GM21390 (cell line): ENCODE measurements around the gene ADAMTS6.
"Not testable (repeated sequence)": the region's sequence is repeated elsewhere in the genome, so short reads cannot be mapped to it uniquely, and the experiment has no call there.

Experiments
- ATAC-seq: cut with Tn5 transposase; IDR thresholded peaks from one replicate; pipeline ENCODE4 v1.9.1; 2021; ENCODE audit not compliant: unreplicated experiment

Gene ADAMTS6, protein sequence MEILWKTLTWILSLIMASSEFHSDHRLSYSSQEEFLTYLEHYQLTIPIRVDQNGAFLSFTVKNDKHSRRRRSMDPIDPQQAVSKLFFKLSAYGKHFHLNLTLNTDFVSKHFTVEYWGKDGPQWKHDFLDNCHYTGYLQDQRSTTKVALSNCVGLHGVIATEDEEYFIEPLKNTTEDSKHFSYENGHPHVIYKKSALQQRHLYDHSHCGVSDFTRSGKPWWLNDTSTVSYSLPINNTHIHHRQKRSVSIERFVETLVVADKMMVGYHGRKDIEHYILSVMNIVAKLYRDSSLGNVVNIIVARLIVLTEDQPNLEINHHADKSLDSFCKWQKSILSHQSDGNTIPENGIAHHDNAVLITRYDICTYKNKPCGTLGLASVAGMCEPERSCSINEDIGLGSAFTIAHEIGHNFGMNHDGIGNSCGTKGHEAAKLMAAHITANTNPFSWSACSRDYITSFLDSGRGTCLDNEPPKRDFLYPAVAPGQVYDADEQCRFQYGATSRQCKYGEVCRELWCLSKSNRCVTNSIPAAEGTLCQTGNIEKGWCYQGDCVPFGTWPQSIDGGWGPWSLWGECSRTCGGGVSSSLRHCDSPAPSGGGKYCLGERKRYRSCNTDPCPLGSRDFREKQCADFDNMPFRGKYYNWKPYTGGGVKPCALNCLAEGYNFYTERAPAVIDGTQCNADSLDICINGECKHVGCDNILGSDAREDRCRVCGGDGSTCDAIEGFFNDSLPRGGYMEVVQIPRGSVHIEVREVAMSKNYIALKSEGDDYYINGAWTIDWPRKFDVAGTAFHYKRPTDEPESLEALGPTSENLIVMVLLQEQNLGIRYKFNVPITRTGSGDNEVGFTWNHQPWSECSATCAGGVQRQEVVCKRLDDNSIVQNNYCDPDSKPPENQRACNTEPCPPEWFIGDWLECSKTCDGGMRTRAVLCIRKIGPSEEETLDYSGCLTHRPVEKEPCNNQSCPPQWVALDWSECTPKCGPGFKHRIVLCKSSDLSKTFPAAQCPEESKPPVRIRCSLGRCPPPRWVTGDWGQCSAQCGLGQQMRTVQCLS (N-terminal part only)

DNA sequence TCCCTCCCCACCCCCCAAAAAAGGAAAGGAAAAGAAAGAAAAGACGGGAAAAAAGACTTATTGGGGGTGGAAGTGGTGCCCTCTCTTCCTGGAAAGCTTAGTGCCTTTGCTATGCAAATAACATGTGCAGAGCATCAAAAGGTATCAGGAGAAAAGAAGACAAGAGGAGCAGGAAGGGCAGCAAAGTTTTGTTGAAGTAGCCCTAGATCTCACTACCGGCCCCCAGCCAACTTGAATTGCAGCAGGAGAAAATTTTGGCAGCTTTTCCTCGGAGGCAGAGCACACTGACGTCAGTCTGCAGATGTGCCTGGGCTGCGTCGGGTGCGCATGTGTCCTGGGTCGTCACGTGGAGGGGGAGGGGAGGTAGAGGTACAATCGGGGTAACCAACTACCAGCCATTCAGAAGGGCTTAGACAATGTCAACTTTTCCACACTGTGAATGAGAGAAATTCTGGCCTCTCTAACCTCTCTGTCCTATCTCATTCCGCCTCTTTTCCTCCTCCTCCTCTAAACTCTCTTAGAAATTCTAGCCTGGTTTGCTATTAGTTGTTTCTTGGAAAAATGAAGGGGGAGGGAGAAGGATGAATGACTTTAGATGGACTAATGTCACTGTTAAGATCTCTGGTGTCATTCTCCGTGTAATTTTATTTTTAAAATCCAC is at the start of gene ADAMTS6:
TSS of gene ADAMTS6 (minus strand) at position 286 of the 661 bp plus-strand sequence. CDS start 8,247 bp downstream, outside the sequence.
- peak; percentile 74 for ATAC-seq

DNA sequence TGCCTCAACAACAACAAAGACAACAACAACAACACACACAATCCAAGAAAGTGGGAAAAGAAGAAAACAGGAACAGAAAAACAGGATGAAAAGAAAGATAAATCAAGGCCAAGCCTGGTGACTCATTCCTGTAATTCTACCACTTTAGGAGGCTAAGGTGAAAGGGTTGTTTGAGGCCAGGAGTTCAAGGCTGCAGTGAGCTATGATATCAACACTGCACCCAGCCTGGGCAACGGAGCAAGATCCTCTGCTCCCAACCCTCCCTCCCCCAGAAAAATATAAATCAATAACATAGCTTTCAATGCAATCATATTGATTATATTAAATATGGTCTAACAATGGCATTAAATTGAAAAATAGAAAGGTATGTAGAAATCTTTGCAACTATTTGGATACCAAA is 49.2 kb upstream of the ADAMTS6 start:
- ATAC-seq: no peak

DNA sequence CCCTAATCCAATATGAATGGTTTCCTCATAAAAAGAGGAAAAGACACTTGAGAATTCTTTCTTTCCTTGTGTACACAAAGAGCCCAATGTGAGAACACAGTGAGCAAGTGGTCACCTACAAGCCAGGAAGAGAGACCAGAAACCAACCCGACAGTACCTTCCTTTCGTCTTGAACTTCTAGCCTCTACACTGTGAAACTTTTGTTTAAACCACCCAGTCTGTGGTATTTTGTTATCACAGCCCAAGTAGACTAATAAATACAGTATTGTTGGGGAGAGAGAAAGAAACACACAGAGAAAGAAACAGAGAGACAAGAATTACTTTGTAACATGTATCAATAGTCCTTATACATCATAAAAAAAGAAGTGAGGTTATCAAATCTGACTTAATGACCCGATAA is 44.0 kb upstream of the ADAMTS6 start:
- no peak for ATAC-seq

DNA sequence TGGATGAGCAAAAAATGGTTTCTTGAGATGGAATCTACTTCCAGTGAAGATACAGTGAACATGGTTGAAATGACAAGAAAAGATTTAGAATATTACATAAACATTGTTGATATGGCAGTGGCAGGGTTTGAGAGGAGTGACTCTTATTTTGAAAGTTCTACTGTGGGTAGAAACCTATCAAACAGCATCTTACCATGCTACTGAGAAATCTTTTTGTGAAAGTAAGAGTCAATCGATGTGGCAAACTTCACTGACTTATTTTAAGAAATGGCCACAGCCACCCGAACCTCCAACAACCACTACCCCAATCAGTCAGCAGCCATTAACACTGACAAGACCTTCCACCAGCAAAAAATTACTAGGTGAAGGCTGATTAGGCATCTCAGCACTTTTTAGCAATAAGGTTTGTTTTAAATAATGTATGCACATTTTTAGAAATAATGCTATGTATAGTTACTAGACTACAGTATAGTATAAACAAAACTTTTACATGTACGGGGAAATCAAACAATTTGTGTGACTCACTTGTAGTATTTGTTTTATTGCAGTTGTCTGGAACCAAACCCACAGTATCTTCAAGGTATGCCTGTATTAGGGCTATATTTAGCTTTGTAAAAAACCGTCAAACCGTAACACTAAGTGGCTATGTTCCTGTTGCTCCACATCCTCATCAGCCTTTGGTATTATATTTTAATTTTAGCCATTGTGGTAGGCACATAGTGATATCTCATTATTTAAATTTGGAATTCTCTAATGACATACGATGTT is 30.6 kb upstream of the ADAMTS6 start:
- no peak for ATAC-seq

DNA sequence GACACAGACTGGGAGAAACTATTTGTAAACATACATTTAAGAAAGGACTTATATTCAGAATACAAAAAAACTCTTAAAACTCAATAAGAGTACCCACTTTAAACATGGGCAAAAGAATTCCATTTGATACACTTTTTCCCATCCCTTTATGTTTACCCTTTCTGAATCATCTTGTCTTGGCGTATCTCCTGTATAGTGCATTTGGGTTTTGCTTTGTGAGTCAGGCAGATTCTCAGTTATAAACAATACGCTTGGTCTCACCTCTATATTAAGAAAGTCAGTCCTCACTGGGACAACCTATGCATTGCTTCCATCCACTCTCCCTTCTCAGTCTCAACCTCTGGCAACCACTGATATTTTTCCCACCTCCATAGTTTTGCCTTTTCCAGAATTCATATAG is 27.3 kb upstream of the ADAMTS6 start:
- no peak for ATAC-seq

DNA sequence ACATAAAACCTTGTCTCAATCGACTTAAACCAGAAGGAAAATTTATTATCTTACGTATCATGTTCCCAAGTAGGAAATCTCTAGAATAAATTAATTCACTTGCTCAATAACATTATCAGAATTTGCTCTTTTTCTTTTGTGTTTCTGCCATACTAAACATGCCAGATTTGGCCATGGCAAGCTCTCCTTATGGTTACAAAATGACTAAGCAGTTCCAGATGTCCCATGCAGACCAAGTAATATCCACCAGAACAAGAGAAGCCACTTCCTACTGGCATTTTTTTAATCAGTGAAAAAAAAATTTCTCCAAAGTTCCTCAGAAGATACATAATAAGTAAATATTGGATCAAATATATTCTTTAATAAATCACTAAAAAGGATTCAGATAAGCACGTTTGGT is 25.2 kb upstream of the ADAMTS6 start:
- no peak for ATAC-seq

DNA sequence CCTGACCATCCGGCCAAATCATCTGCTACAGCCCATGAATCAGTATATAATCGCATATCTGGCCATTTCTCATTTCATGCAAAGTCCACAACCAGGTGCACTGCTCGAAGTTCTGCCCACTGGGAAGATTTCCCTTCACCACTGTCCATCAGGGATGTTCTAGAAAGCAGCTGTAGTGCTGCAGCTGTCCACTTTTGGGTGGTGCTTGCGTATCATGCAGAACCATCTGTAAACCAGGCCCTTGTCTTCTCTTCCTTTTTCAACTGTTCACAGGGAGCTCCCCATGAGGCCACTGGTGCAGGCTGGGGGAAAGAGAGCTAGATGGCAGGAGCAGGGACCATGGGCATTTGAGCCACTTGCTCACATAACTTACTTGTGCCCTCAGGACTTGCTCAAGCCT is 7.4 kb upstream of the ADAMTS6 start:
- no peak for ATAC-seq

DNA sequence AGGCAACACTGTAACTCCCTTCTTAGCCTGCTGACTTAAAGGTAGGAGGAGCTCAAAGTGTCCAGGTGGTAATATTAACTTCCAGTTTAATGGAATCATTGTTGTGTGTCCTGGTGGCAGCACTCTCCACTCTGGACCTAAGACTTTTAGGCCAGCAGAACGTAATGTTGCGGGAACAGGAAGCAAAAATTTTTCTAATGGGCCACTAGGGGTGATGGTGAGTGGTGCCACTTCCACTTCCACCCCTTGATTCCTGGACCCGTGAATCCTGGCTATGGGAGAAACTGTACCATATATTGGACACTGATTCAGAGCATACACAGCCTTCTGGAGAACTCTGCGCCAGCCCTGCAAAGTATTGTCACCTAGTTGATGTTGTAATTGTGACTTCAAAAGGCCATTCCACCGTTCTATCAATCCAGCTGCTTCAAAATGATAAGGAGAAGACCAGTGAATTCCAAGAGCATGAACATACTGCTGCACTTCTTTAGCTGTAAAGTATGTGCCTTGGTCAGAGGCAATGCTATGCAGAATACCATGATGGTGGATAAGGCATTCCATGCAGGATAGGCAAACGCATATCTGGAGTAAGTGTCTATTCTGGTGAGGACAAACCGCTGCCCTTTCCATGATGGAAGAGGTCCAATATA is 6.4 kb upstream of the ADAMTS6 start:
- ATAC-seq: not testable (repeated sequence)

DNA sequence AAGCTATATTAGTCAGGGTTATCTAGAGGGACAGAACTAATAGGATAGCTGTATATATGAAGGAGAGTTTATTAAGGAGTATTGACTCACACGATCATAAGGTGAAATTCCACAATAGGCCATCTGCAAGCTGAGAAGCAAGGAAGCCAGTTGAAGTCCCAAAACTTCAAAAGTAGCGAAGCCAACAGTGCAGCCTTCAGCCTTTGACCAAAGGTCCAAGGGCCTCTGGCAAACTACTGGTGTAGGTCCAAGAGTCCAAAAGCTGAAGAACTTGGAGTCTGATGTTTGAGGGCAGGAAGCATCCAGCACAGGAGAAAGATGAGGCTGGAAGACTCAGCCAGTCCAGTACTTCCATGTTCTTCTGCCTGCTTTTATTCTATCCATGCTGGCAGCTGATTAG is 5.1 kb upstream of the ADAMTS6 start:
- ATAC-seq: not testable (repeated sequence)

DNA sequence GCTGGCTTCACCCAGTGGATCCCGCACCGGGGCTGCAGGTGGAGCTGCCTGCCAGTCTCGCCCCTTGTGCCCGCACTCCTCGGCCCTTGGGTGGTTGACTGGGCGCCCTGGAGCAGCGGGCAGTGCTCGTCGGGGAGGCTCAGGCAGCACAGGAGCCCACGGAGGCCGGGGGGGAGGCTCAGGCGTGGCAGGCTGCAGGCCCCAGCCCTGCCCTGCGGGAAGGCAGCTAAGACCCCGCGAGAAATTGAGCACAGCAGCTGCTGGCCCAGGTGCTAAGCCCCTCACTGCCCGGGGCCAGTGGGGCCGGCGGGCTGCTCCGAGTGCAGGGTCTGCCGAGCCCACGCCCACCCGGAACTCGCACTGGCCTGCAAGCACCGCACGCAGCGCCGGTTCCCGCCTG is 3.7 kb upstream of the ADAMTS6 start:
- ATAC-seq: no peak

DNA sequence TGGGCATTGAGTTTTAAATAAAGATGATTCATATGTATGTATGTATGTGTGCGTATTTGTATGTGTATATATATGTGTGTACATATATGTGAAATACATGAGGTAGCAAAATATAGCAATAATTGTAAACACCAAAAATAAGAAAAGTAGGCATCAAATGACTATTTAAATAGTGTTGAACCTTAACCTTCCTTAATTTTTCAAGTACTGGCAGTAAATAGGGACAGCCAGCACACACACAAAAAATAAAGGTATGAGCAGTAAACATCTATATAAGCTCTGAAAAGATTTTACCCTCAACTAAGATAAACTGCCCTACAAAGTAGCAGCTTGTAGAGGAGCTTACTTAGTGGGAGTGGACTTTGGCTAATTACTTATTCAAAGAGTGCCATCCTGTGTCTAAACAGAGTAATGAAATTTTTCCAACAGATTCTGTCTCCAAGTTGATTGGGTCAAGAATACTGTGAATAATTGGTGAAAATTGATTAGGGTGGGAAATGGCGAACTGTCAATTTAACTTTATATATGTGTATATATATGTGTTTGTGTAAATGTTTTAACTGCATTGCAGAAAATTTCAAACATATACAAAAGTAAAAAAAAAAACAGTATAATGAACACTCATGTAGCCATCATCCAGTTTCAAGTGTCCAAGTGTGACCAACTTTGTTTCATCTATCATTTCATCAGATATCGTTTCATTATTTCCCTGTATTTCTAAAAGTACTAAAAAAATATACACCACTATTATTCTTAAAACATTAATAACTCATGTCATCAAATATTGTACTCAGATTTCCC is 2.0 kb upstream of the ADAMTS6 start:
- ATAC-seq: peak; percentile 48

DNA sequence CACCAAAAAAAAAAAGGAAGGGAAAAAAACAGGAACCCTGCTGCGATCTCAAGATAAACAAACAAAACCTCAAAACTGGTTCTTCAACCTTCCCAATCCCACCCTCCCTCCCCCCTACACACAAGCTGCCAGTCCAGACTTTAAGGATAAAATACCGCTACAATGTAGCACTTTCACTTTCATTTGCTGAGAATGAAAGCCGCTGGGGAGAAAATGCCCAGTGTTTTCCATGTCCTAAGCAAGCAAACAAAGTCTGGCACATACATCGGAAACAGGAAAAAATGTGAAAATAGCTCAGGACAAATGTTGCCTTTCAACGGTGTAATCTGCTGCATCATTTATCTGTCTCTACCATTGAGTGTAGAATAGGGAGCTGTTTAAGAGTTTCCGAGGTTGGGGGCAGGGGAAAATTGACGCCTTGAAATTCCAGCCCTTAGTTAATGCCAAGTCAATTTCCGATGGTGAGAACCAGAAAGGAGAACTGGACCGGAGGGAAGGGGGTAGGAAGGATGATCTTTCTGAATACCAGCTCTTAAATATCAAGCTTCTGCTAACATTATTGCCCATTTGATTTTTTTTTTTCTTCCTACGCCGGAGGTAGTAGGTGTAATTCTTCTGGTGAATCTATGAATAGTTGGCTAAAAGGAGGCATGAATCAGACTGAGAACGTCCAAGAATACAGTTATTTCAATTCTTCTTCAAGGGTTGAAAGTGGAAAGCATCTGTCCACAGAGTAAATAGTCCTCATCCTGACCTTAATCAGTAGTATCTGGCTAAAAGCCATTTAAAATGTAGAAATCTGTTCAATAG is 1.2 kb upstream of the ADAMTS6 start:
- ATAC-seq: no peak

DNA sequence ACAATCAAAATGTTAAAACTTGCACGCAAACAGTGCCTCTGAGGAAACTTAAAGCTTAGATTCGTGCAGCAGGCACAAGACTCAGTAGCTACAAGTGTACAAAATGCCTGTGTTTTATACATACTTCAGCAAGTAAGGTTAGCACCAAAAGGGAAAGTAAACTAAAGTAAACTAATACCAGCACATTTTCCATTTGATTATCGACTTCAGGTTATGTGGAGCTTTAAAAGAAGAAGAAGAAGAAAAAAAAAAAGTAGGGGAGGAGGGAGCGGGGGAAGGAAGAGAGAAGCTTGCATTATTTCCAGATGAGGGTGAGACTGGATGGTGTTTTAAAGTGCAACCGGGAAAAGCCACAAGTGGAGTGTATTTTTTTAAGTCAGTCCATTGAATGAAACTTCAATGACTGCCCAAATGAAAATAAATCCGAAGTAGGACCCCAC is 596 bp upstream of the ADAMTS6 start:
- no peak for ATAC-seq

DNA sequence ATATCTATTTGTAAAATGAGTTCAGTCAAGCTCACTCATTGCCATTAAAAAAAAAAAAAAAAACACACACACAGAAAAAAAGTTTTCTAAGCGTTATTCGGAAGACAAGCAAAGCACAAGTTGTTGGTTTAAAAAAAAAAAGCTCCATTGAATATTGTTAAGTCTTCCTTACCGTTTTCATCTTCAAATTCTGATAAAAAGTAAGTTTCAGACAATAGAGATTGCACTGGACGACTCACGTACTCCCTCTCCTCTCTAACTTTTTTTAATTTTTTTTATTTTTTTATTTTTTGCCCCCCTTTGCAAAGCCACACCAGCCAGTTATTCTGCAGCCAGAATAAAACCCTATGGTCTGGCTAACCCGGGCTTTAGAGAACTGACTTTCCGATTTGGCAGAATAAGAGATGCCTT is 544 bp downstream of the ADAMTS6 start:
- no peak for ATAC-seq

DNA sequence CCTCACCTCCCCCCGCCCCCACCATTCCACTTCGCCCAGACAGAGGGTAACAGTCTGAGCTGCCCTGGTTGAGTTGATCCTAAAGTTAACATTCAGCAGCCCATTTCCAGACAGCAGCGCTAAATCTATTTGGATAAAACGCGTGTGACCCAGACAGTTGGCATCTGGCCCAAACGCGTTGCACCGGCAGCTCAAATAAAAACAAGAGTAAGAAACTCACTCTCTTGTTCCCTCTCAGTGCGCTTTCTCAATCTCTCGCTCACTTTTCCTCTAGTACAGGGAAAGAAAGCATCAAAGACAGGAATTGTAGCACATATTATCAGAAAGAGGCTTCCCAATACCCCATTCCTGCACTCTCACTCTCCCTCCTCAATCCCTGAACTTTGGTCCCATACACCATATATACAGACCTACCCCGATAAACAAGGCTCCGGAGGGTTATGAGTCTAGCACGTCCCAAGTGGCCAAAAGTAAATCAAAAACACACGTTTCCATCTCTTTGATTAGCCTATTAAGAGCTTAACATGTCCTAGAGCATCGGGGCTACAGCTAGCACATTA is 1.3 kb downstream of the ADAMTS6 start:
- peak; percentile 32 for ATAC-seq

DNA sequence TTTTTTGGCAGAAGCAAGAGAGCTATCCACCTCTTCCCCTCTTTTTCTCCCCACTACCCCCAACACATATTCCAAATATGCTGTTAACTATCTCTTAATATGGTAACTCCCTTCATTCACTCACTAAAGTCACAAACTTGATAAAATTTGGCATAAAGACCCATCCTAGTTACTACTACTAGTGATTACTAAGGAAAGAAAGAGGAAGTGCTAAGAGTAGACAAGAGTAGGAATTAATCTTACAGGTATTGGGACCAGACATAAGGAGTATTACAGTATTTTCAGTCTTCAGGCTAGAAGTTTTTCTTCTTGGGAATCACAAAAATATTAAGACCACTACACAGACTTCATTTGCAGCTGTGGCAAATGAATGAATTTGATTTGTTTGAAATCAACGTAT is 2.2 kb downstream of the ADAMTS6 start:
- no peak for ATAC-seq

DNA sequence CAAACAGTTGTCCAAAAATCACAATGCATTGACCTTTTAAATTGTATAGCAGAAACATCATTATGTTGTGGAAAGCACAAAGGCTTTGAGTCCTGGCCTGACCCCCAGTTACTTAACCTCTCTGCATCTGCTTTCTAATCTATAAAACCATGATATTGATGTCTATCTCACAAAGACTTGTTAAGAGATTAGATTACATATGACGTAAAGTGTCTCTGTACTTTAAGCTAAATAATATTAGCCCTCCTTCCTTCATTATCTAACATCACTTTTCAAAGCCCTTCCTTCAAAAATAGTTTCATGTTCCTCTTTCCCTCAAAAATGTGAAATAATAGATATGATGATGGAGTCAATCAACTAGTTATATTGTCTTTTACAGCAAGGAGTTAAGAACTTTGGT is 3.4 kb downstream of the ADAMTS6 start:
- no peak for ATAC-seq

DNA sequence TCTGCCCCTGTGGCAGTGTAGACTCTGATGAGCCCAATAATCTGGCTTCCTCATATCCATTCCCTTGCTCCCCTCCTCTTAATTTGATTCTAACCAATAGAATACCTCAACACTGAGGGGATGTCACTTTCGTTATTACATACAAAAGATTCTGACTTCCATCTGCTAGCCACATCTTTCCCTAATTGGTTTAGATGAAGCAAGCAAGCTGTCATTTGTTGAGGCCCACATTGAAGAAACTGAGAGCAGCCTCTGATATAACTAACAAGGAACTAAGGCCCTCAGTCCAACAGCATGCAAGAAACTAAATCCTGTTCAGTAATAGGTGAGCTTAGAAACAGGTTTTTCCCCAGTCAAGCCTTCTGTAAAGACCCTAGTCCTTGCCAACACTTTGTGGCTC is 5.8 kb downstream of the ADAMTS6 start:
- no peak for ATAC-seq
